Neural cell (in vitro differentiated cells): ENCODE data around the gene MACROD1. TPM values are rescaled to one million over a fixed set of nuclear protein-coding genes. Genes with fewer than 3 reads are reported as not detected.

Experiments used
- H2AFZ ChIP-seq: fragments of 200-600, 300-800 bp; sonication (generic), shearing (Covaris generic); 2 replicates; pipeline ENCODE4 v1.6.0; 2014; ENCODE audit warnings: low read depth, mild to moderate bottlenecking, antibody characterized with exemption, low read length, moderate library complexity
- H3F3A ChIP-seq: fragments of 200-600 bp; shearing (Covaris generic); 2 replicates; pipeline ENCODE4 v1.6.1; 2016; ENCODE audit warnings: mild to moderate bottlenecking, moderate library complexity, mixed read lengths, antibody characterized with exemption, low read length; ENCODE audit not compliant: insufficient read depth, poor library complexity, severe bottlenecking
- H3K27ac ChIP-seq: fragments of 200-600, 300-800 bp; sonication (generic), shearing (Covaris generic); 2 replicates; pipeline ENCODE4 v1.5.1; 2014; ENCODE audit warnings: mild to moderate bottlenecking, low read length, moderate library complexity
- H3K27me3 ChIP-seq: fragments of 300-800, 200-600 bp; sonication (generic), shearing (Covaris generic); 2 replicates; pipeline ENCODE4 v1.6.0; 2014; ENCODE audit warnings: mild to moderate bottlenecking, low read depth, low read length, moderate library complexity; ENCODE audit not compliant: insufficient read depth
- H3K36me3 ChIP-seq: fragments of 300-800, 200-600 bp; sonication (generic), shearing (Covaris generic); 2 replicates; pipeline ENCODE4 v1.5.1; 2014; ENCODE audit warnings: mild to moderate bottlenecking, antibody characterized with exemption, low read length, moderate library complexity; ENCODE audit not compliant: insufficient read depth
- H3K4me2 ChIP-seq: fragments of 300-800, 200-600 bp; sonication (generic), shearing (Covaris generic); 2 replicates; pipeline ENCODE4 v1.6.0; 2014; ENCODE audit warnings: mild to moderate bottlenecking, low read length
- H3K4me3 ChIP-seq: fragments of 300-800, 200-600 bp; sonication (generic), shearing (Covaris generic); 2 replicates; pipeline ENCODE4 v1.5.1; 2014; ENCODE audit warnings: mild to moderate bottlenecking, low read length, moderate library complexity
- H3K79me2 ChIP-seq: fragments of 200-600 bp; shearing (Covaris generic); replicated peaks from 2 replicates; pipeline ENCODE4 v1.6.0; 2014; ENCODE audit warnings: mild to moderate bottlenecking, low read length, moderate library complexity; ENCODE audit not compliant: insufficient read depth
- H3K9ac ChIP-seq: fragments of 300-800, 200-600 bp; sonication (generic), shearing (Covaris generic); 2 replicates; pipeline ENCODE4 v1.6.1; 2016; ENCODE audit warnings: mild to moderate bottlenecking, low read length, mixed read lengths
- H3K9me2 ChIP-seq: fragments of 200-600 bp; shearing (Covaris generic); 2 replicates; pipeline ENCODE4 v1.6.1; 2016; ENCODE audit warnings: mild to moderate bottlenecking, low read length, mixed read lengths; ENCODE audit not compliant: insufficient read depth
- H3K9me3 ChIP-seq: fragments of 200-600, 300-800 bp; sonication (generic), shearing (Covaris generic); 2 replicates; pipeline ENCODE4 v1.6.1; 2016; ENCODE audit warnings: mild to moderate bottlenecking, mixed run types, low read length, moderate library complexity, mixed read lengths
- H4K20me1 ChIP-seq: fragments of 200-600 bp; shearing (Covaris generic); 2 replicates; pipeline ENCODE4 v1.6.1; 2016; ENCODE audit warnings: mild to moderate bottlenecking, mixed run types; ENCODE audit not compliant: insufficient read depth
- EP300 ChIP-seq: fragments of 450-650 bp; conservative IDR thresholded peaks from 2 replicates; pipeline ENCODE4 v1.6.1; 2014; ENCODE audit warnings: antibody characterized with exemption, mild to moderate bottlenecking, moderate library complexity; ENCODE audit not compliant: poor library complexity, severe bottlenecking
- EZH2 ChIP-seq: fragments of 200-600, 300-800 bp; shearing (Covaris generic), sonication (generic); IDR thresholded peaks from 2 replicates; pipeline ENCODE4 v1.6.1; 2014; ENCODE audit warnings: antibody characterized with exemption, low read length, borderline replicate concordance, mild to moderate bottlenecking; ENCODE audit not compliant: insufficient read depth, poor library complexity, severe bottlenecking
- MXI1 ChIP-seq: fragments of 450-650 bp; conservative IDR thresholded peaks from 2 replicates; pipeline ENCODE4 v1.6.1; 2014; ENCODE audit warnings: antibody characterized with exemption, mild to moderate bottlenecking; ENCODE audit not compliant: poor library complexity, severe bottlenecking
- POLR2AphosphoS5 ChIP-seq: IDR thresholded peaks from 2 replicates; pipeline ENCODE4 v1.6.1; 2012
- RAD21 ChIP-seq: fragments of 450-650 bp; conservative IDR thresholded peaks from 2 replicates; pipeline ENCODE4 v1.6.1; 2014; ENCODE audit warnings: antibody characterized with exemption, mild to moderate bottlenecking, moderate library complexity
- SMC3 ChIP-seq: fragments of 450-650 bp; conservative IDR thresholded peaks from 2 replicates; pipeline ENCODE4 v1.6.1; 2014; ENCODE audit warnings: antibody characterized with exemption, mild to moderate bottlenecking, moderate library complexity; ENCODE audit not compliant: poor library complexity
- TAF1 ChIP-seq: IDR thresholded peaks from 2 replicates; pipeline ENCODE4 v1.6.1; 2012; ENCODE audit warnings: low read depth
- polyA plus RNA-seq: library from polyadenylated mRNA; depleted of rRNA; stranded (reverse); fragments of >200 nt; gene quantifications from 2 replicates; pipeline ENCODE4 v1.2.3, GENCODE V29; 2014
- TF ChIP-seq, protein P1 (sequence below): IDR thresholded peaks from 2 replicates; pipeline ENCODE4 v1.6.1; 2012; ENCODE audit warnings: borderline replicate concordance
- TF ChIP-seq, protein P2 (sequence below): fragments of 450-650 bp; IDR thresholded peaks from 2 replicates; pipeline ENCODE4 v1.5.1; 2014; ENCODE audit warnings: antibody characterized with exemption, mild to moderate bottlenecking, moderate library complexity; ENCODE audit not compliant: poor library complexity, severe bottlenecking

Gene MACROD1
- polyA plus RNA-seq, 1 donor from 2014 or later: 30.8 TPM

DNA sequence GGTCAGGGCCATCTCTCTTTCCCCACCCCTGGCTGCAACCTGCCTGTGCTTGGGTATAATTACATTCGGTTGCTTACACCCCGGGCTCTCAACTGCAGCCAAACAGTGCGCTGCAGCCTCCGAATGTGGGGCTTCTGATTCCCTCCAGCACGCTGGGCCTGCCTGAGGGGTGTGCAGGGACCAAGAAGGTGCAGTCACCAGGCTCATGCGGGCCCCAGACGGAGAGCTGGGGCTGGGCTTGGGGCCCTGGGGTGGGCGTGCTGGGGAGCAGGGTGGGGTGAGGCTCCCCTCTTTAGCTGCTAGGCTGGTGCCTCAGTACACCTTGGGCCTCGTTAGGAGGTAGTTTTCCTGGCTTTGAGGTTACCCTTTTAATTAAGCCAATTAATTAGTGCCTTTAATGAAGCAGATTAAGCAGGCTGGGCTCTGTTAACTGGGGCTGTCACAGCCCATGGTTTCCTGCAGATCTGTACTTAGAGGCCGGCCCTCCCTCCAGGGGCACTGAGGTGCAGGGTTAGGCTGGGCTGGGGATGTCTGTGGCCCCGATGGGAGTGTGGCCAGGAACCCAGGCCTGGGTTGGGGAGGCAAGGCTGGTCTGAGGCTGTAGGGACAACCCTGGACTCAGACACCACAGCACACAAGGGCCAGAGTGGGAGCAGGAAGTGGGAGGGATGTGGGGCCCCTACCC, 112.8 kb downstream of the MACROD1 start:
- Histone ChIP-seq H3K9ac (no peak overlapping the region), H3K4me2 (no peak overlapping the region), H2AFZ (no peak overlapping the region), H3K79me2 (no peaks in the 10 kb centered on the region), H3K27me3 (no peaks in the 10 kb centered on the region), H3F3A (no peaks in the 10 kb centered on the region), H3K36me3 (no peaks in the 10 kb centered on the region), H3K9me2 (no peaks in the 10 kb centered on the region), H4K20me1 (no peaks in the 10 kb centered on the region), H3K9me3 (no peaks in the 10 kb centered on the region), H3K27ac (no peak overlapping the region), H3K4me3 (no peak overlapping the region)
- no peak for TF ChIP-seq SMC3
- no peak for TF ChIP-seq EZH2
- TF ChIP-seq, protein P1, sequence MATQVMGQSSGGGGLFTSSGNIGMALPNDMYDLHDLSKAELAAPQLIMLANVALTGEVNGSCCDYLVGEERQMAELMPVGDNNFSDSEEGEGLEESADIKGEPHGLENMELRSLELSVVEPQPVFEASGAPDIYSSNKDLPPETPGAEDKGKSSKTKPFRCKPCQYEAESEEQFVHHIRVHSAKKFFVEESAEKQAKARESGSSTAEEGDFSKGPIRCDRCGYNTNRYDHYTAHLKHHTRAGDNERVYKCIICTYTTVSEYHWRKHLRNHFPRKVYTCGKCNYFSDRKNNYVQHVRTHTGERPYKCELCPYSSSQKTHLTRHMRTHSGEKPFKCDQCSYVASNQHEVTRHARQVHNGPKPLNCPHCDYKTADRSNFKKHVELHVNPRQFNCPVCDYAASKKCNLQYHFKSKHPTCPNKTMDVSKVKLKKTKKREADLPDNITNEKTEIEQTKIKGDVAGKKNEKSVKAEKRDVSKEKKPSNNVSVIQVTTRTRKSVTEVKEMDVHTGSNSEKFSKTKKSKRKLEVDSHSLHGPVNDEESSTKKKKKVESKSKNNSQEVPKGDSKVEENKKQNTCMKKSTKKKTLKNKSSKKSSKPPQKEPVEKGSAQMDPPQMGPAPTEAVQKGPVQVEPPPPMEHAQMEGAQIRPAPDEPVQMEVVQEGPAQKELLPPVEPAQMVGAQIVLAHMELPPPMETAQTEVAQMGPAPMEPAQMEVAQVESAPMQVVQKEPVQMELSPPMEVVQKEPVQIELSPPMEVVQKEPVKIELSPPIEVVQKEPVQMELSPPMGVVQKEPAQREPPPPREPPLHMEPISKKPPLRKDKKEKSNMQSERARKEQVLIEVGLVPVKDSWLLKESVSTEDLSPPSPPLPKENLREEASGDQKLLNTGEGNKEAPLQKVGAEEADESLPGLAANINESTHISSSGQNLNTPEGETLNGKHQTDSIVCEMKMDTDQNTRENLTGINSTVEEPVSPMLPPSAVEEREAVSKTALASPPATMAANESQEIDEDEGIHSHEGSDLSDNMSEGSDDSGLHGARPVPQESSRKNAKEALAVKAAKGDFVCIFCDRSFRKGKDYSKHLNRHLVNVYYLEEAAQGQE: no peak
- TF ChIP-seq EP300: no peak
- TF ChIP-seq, protein P2, sequence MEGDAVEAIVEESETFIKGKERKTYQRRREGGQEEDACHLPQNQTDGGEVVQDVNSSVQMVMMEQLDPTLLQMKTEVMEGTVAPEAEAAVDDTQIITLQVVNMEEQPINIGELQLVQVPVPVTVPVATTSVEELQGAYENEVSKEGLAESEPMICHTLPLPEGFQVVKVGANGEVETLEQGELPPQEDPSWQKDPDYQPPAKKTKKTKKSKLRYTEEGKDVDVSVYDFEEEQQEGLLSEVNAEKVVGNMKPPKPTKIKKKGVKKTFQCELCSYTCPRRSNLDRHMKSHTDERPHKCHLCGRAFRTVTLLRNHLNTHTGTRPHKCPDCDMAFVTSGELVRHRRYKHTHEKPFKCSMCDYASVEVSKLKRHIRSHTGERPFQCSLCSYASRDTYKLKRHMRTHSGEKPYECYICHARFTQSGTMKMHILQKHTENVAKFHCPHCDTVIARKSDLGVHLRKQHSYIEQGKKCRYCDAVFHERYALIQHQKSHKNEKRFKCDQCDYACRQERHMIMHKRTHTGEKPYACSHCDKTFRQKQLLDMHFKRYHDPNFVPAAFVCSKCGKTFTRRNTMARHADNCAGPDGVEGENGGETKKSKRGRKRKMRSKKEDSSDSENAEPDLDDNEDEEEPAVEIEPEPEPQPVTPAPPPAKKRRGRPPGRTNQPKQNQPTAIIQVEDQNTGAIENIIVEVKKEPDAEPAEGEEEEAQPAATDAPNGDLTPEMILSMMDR: no peak
- TF ChIP-seq MXI1: no peak
- no peak for TF ChIP-seq TAF1
- TF ChIP-seq RAD21: no peak
- TF ChIP-seq POLR2AphosphoS5: no peak

DNA sequence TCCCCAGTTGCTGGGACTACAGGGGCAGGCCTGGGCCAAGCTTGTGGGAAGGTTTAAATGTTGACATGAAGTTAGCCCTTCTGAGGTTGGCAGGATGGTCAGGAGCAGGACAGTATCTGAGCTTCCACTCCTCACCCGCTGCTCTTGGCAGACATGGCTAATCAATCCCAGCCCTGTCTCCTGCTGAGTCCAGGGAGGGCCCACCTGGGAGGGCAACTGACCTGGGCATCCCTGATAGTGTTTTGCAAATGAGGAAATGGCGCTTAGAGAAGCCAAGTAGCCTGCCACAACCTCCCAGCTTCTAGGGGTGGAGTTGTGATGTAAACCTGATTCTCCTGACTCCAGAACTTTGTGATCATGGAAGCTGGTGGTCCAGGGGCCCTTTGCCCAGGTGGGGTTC, 113.5 kb downstream of the MACROD1 start:
- no peak overlapping the region for H2AFZ ChIP-seq
- TF ChIP-seq, protein P2: no peak
- TF ChIP-seq EZH2 (no peak), TAF1 (no peak), POLR2AphosphoS5 (no peak), SMC3 (no peak), RAD21 (no peak), MXI1 (no peak), EP300 (no peak)
- TF ChIP-seq, protein P1: no peak
- no peaks in the 10 kb centered on the region for H3K9me2 ChIP-seq
- H3K9ac ChIP-seq: no peak overlapping the region
- H3F3A ChIP-seq: no peaks in the 10 kb centered on the region
- H3K79me2 ChIP-seq: no peaks in the 10 kb centered on the region
- H4K20me1 ChIP-seq: no peaks in the 10 kb centered on the region
- no peaks in the 10 kb centered on the region for H3K27me3 ChIP-seq
- H3K4me3 ChIP-seq: no peak overlapping the region
- no peaks in the 10 kb centered on the region for H3K36me3 ChIP-seq
- no peaks in the 10 kb centered on the region for H3K9me3 ChIP-seq
- no peak overlapping the region for H3K4me2 ChIP-seq
- no peak overlapping the region for H3K27ac ChIP-seq
